ENCODE data around the gene CLSTN1. TPM values are rescaled to one million over a fixed set of nuclear protein-coding genes. Genes with fewer than 3 reads are reported as not detected.
A peak's percentile ranks its signal among the peaks of the same experiment; 100 is the strongest.

CLSTN1 gene
- total RNA-seq, 1 donor = 140 TPM

GRCh38 chr1:9847269-9847668 is 23.5 kb upstream of the CLSTN1 start:
- H3K27me3 ChIP-seq (ENCODE audit: insufficient read depth, low read length) = no peaks in the 10 kb centered on the region
- H2AFZ ChIP-seq (ENCODE audit: low read length) = no peak overlapping the region
- no peak overlapping the region for H3K4me3 ChIP-seq (ENCODE audit: insufficient read depth, low read length)
- no peak overlapping the region for H3K4me2 ChIP-seq (ENCODE audit: insufficient read depth, low read length)
- peaks cover 5% of the 10 kb centered on the region for H3K4me1 ChIP-seq (ENCODE audit: insufficient read depth, low read length)
- H3K36me3 ChIP-seq (ENCODE audit: insufficient read depth, low read length) = no peaks in the 10 kb centered on the region
- no peak for DNase-seq (ENCODE audit: insufficient read length, low spot score, missing footprints)
- H3K9me3 ChIP-seq (ENCODE audit: low read depth, low read length) = no peaks in the 10 kb centered on the region
- H4K20me1 ChIP-seq (ENCODE audit: insufficient read depth, low read length) = no peaks in the 10 kb centered on the region
- no peak for TF ChIP-seq CTCF (IDR thresholded peaks at IDR 0.05; ENCODE audit: extremely low read depth, low read depth, low read length)
- H3K79me2 ChIP-seq (ENCODE audit: insufficient read depth, low read length) = no peaks in the 10 kb centered on the region
- H3K27ac ChIP-seq (ENCODE audit: low read depth, low read length) = no peak overlapping the region

- Histone ChIP-seq H3K27me3 (ENCODE audit: insufficient read depth, low read length) (no peaks in the 10 kb centered on the region), H3K79me2 (ENCODE audit: insufficient read depth, low read length) (no peaks in the 10 kb centered on the region), H4K20me1 (ENCODE audit: insufficient read depth, low read length) (no peaks in the 10 kb centered on the region), H3K36me3 (ENCODE audit: insufficient read depth, low read length) (no peaks in the 10 kb centered on the region), H3K9me3 (ENCODE audit: low read depth, low read length) (no peaks in the 10 kb centered on the region), H2AFZ (ENCODE audit: low read length) (no peak overlapping the region), H3K4me1 (ENCODE audit: insufficient read depth, low read length) (peaks cover 5% of the 10 kb centered on the region), H3K27ac (ENCODE audit: low read depth, low read length) (no peak overlapping the region), H3K4me2 (ENCODE audit: insufficient read depth, low read length) (no peak overlapping the region), H3K4me3 (ENCODE audit: insufficient read depth, low read length) (no peak overlapping the region)
- TF ChIP-seq CTCF (IDR thresholded peaks at IDR 0.05; ENCODE audit: extremely low read depth, low read depth, low read length) = no peak
- peak; percentile 67 for DNase-seq (ENCODE audit: insufficient read length, low spot score, missing footprints)
Observed at GRCh38 chr1:9846611-9847171, 22.9 kb upstream of the CLSTN1 start.

GRCh38 chr1:9845914-9846313 is 22.1 kb upstream of the CLSTN1 start:
- no peaks in the 10 kb centered on the region for H3K9me3 ChIP-seq (ENCODE audit: low read depth, low read length)
- no peak overlapping the region for H3K27ac ChIP-seq (ENCODE audit: low read depth, low read length)
- no peak overlapping the region for H3K4me2 ChIP-seq (ENCODE audit: insufficient read depth, low read length)
- H2AFZ ChIP-seq (ENCODE audit: low read length) = no peak overlapping the region
- TF ChIP-seq CTCF (IDR thresholded peaks at IDR 0.05; ENCODE audit: extremely low read depth, low read depth, low read length) = no peak
- H3K79me2 ChIP-seq (ENCODE audit: insufficient read depth, low read length) = no peaks in the 10 kb centered on the region
- H3K36me3 ChIP-seq (ENCODE audit: insufficient read depth, low read length) = no peaks in the 10 kb centered on the region
- no peaks in the 10 kb centered on the region for H3K27me3 ChIP-seq (ENCODE audit: insufficient read depth, low read length)
- peaks cover 5% of the 10 kb centered on the region for H3K4me1 ChIP-seq (ENCODE audit: insufficient read depth, low read length)
- H4K20me1 ChIP-seq (ENCODE audit: insufficient read depth, low read length) = no peaks in the 10 kb centered on the region
- H3K4me3 ChIP-seq (ENCODE audit: insufficient read depth, low read length) = no peak overlapping the region
- peak; percentile 47 for DNase-seq (ENCODE audit: insufficient read length, low spot score, missing footprints)

GRCh38 chr1:9844756-9845155 is 21.0 kb upstream of the CLSTN1 start:
- H3K36me3 ChIP-seq (ENCODE audit: insufficient read depth, low read length) = no peaks in the 10 kb centered on the region
- peaks cover 5% of the 10 kb centered on the region for H3K4me1 ChIP-seq (ENCODE audit: insufficient read depth, low read length)
- H3K9me3 ChIP-seq (ENCODE audit: low read depth, low read length) = no peaks in the 10 kb centered on the region
- no peak overlapping the region for H3K4me3 ChIP-seq (ENCODE audit: insufficient read depth, low read length)
- no peak overlapping the region for H3K4me2 ChIP-seq (ENCODE audit: insufficient read depth, low read length)
- DNase-seq (ENCODE audit: insufficient read length, low spot score, missing footprints) = peak; percentile 65
- no peaks in the 10 kb centered on the region for H3K79me2 ChIP-seq (ENCODE audit: insufficient read depth, low read length)
- no peaks in the 10 kb centered on the region for H3K27me3 ChIP-seq (ENCODE audit: insufficient read depth, low read length)
- no peak overlapping the region for H3K27ac ChIP-seq (ENCODE audit: low read depth, low read length)
- peak overlapping the region; percentile 10 for H2AFZ ChIP-seq (ENCODE audit: low read length)
- no peaks in the 10 kb centered on the region for H4K20me1 ChIP-seq (ENCODE audit: insufficient read depth, low read length)
- no peak for TF ChIP-seq CTCF (IDR thresholded peaks at IDR 0.05; ENCODE audit: extremely low read depth, low read depth, low read length)
